ENCODE results near the gene KIAA1191. TPM values are rescaled to one million over a fixed set of nuclear protein-coding genes. Genes with fewer than 3 reads are reported as not detected.
A peak's percentile ranks its signal among the peaks of the same experiment; 100 is the strongest.

KIAA1191 gene
- total RNA-seq, 2 experiments from 2014 or later = 64.8 TPM

DNA sequence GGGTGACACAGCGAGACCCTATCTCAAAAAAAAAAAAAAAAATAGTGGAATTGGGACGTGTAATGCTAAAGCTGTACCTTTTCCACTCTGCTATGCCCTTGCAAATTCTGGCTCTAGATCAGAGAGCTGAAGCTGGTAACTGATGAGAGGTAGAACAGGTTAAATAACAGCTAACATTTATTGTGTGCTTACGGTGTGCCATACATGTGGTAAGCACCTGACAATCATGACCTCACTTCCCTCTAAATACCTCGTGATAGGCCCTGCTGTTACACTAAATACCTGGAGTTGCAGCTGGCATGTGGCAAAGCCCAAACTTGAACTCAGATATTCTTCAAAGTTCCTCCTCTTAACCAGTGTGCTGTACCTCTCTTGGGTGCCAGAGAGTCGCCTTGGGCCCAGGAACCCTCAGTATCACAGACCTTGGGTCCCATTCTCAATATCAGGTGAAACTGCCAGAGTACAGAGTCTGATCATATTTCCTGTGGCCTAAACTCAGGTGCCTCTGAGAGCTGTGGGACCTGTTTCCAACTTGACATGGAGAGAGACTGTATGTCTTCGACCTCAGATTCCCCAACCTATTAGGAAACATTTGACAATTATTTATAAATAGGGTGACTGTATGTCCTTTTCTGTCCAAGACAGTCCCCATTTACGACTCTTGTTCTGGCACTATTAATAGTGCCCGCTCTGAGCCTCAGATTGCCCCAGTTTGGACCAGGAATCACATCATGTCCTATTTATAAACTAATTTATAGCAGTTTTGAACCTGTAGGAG, 8.6 kb upstream of the KIAA1191 start:
- Mint-ChIP-seq H3K9me3 (no peaks in the 10 kb centered on the region), H3K27me3 (no peaks in the 10 kb centered on the region), H3K4me3 (no peak overlapping the region), H3K36me3 (ENCODE audit: low read depth) (peaks cover 45% of the 10 kb centered on the region), H3K4me1 (ENCODE audit: low read depth) (peaks cover under 1% of the 10 kb centered on the region), H3K27ac (no peak overlapping the region)
- no peaks in the 10 kb centered on the region for H3K27me3 ChIP-seq (ENCODE audit: control insufficient read depth in 1 of 2, insufficient read depth in 2 of 2, low read length in 2 of 2)
- intact Hi-C loops (cut with DNase I, micrococcal nuclease) = no loop called here
- peaks cover 10% of the 10 kb centered on the region for H3K36me3 ChIP-seq (ENCODE audit: insufficient read depth, low read length)
- POLR2A ChIA-PET = interaction anchor here (1.6 kb wide), 1 partner anchor 8 kb away, joined by 4 read pairs; no protein-coding TSS in a partner anchor
- H3K27ac ChIP-seq (ENCODE audit: low read depth in 1 of 2, low read length in 2 of 2) = no peak overlapping the region
- no peaks in the 10 kb centered on the region for H3K9me3 ChIP-seq (ENCODE audit: control insufficient read depth in 1 of 2, insufficient read depth in 1 of 2, low read length in 2 of 2)
- DNase-seq (no peak), ATAC-seq (ENCODE audit: poor library complexity) (no peak)
- peaks cover 7% of the 10 kb centered on the region for H3K4me1 ChIP-seq (ENCODE audit: insufficient read depth, low read length)
- no peak overlapping the region for H3K4me3 ChIP-seq (ENCODE audit: low read length)
- TF ChIP-seq, protein P1, sequence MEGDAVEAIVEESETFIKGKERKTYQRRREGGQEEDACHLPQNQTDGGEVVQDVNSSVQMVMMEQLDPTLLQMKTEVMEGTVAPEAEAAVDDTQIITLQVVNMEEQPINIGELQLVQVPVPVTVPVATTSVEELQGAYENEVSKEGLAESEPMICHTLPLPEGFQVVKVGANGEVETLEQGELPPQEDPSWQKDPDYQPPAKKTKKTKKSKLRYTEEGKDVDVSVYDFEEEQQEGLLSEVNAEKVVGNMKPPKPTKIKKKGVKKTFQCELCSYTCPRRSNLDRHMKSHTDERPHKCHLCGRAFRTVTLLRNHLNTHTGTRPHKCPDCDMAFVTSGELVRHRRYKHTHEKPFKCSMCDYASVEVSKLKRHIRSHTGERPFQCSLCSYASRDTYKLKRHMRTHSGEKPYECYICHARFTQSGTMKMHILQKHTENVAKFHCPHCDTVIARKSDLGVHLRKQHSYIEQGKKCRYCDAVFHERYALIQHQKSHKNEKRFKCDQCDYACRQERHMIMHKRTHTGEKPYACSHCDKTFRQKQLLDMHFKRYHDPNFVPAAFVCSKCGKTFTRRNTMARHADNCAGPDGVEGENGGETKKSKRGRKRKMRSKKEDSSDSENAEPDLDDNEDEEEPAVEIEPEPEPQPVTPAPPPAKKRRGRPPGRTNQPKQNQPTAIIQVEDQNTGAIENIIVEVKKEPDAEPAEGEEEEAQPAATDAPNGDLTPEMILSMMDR (IDR thresholded peaks at IDR 0.05) = no peak
- CTCF ChIA-PET = no interaction called here

DNA sequence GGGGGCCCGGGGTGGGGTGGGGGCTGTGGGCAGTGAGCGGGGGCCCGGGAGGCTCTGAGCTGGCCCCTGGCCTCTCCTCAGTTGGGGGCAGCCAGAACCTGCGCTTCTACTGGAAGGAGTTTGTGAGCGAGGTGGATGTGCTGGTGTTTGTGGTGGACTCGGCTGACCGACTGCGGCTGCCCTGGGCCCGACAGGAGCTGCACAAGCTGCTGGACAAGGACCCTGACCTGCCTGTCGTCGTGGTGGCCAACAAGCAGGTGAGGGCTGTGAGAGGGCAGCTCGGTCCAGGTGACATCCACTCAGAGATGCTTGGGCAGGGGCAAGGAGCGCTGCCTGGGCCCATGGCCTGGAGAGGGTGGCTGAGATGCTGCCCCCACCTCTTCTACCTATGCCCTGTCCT, 7.2 kb upstream of the KIAA1191 start:
- Histone ChIP-seq H3K27ac (ENCODE audit: low read depth in 1 of 2, low read length in 2 of 2) (no peak overlapping the region), H3K27me3 (ENCODE audit: control insufficient read depth in 1 of 2, insufficient read depth in 2 of 2, low read length in 2 of 2) (no peaks in the 10 kb centered on the region), H3K9me3 (ENCODE audit: control insufficient read depth in 1 of 2, insufficient read depth in 1 of 2, low read length in 2 of 2) (no peaks in the 10 kb centered on the region), H3K4me3 (ENCODE audit: low read length) (no peak overlapping the region), H3K4me1 (ENCODE audit: insufficient read depth, low read length) (peaks cover 13% of the 10 kb centered on the region), H3K36me3 (ENCODE audit: insufficient read depth, low read length) (peaks cover 10% of the 10 kb centered on the region)
- Mint-ChIP-seq H3K4me3 (no peak overlapping the region), H3K27ac (no peak overlapping the region), H3K27me3 (no peaks in the 10 kb centered on the region), H3K4me1 (ENCODE audit: low read depth) (peaks cover 6% of the 10 kb centered on the region), H3K9me3 (no peaks in the 10 kb centered on the region), H3K36me3 (ENCODE audit: low read depth) (peaks cover 45% of the 10 kb centered on the region)
- no peak for ATAC-seq (ENCODE audit: poor library complexity)
- POLR2A ChIA-PET = no interaction called here
- no peak for DNase-seq
- TF ChIP-seq, protein P1 (IDR thresholded peaks at IDR 0.05) = no peak
- intact Hi-C loops (cut with DNase I, micrococcal nuclease) = no loop called here
- CTCF ChIA-PET = no interaction called here

GRCh38 chr5:176366232-176366894, 4.8 kb upstream of the KIAA1191 start:
- DNase-seq = peak in 1 of 14 experiments; percentile 34
- H3K27me3 Mint-ChIP-seq = no peaks in the 10 kb centered on the region
- Histone ChIP-seq H3K36me3 (ENCODE audit: insufficient read depth, low read length) (peaks cover 7% of the 10 kb centered on the region), H3K27me3 (ENCODE audit: control insufficient read depth in 1 of 2, insufficient read depth in 2 of 2, low read length in 2 of 2) (no peaks in the 10 kb centered on the region), H3K27ac (ENCODE audit: low read depth in 1 of 2, low read length in 2 of 2) (no peak overlapping the region), H3K9me3 (ENCODE audit: control insufficient read depth in 1 of 2, insufficient read depth in 1 of 2, low read length in 2 of 2) (no peaks in the 10 kb centered on the region), H3K4me1 (ENCODE audit: insufficient read depth, low read length) (peaks cover 21% of the 10 kb centered on the region), H3K4me3 (ENCODE audit: low read length) (peak overlapping the region; percentile 74)
- peak overlapping the region; percentile 71 for H3K27ac Mint-ChIP-seq
- CTCF ChIA-PET = no interaction called here
- TF ChIP-seq, protein P1 (IDR thresholded peaks at IDR 0.05) = no peak
- ATAC-seq (ENCODE audit: poor library complexity) = no peak
- intact Hi-C loops (cut with DNase I, micrococcal nuclease) = no loop called here
- peak overlapping the region; percentile 90 for H3K4me3 Mint-ChIP-seq
- POLR2A ChIA-PET = no interaction called here
- H3K9me3 Mint-ChIP-seq = no peaks in the 10 kb centered on the region
- peaks cover 21% of the 10 kb centered on the region for H3K4me1 Mint-ChIP-seq (ENCODE audit: low read depth)
- H3K36me3 Mint-ChIP-seq (ENCODE audit: low read depth) = peaks cover 42% of the 10 kb centered on the region

Data from CD4-positive, alpha-beta T cell (primary cell).